Ascending aorta (tissue), 2 donors: ENCODE data around the gene SLC22A13. TPM values are rescaled to one million over a fixed set of nuclear protein-coding genes. Genes with fewer than 3 reads are reported as not detected.

Source experiments
- DNase-seq, 2 donors: peaks; one replicate each; pipeline ENCODE4 v3.0.0-alpha.2; 2019; ENCODE audit warnings: low spot score in 2 of 2
- H3K27ac ChIP-seq, 2 donors: fragments of 200-600 bp; sonication (generic); one replicate each; pipeline ENCODE4 v1.5.1; 2016 to 2017; ENCODE audit warnings: mild to moderate bottlenecking in 1 of 2
- H3K27me3 ChIP-seq: fragments of 200-600 bp; sonication (generic); one replicate; pipeline ENCODE4 v1.5.1; 2017
- H3K36me3 ChIP-seq, 2 donors: fragments of 200-600 bp; sonication (generic); one replicate each; pipeline ENCODE4 v1.5.1; 2016
- H3K4me1 ChIP-seq, 2 donors: fragments of 200-600 bp; sonication (generic); one replicate each; pipeline ENCODE4 v1.5.1; 2016 to 2017; ENCODE audit warnings: mild to moderate bottlenecking in 1 of 2
- H3K4me3 ChIP-seq, 2 donors: fragments of 200-600 bp; sonication (generic); one replicate each; pipeline ENCODE4 v1.5.1; 2016 to 2017; ENCODE audit warnings: mild to moderate bottlenecking in 1 of 2
- H3K9me3 ChIP-seq, 2 donors: fragments of 200-600 bp; sonication (generic); one replicate each; pipeline ENCODE4 v1.5.1; 2016
- CTCF ChIP-seq, 3 experiments: fragments of 200-600 bp in 2 of 3; fragments of 450-650 bp in 1 of 3; sonication (generic) in 2 of 3; IDR thresholded peaks; one replicate each; pipeline ENCODE4 v1.5.1; 2016 to 2019; ENCODE audit warnings: antibody characterized with exemption in 3 of 3, mild to moderate bottlenecking in 1 of 3, moderate library complexity in 1 of 3
- intact Hi-C: fragments of 100-400 bp; cut with DNase I; formaldehyde crosslinking; loops from one replicate; pipeline ENCODE4 v1.15.1; 2023
- total RNA-seq: library from RNA; depleted of rRNA; stranded (reverse); fragments of >200 nt; gene quantifications from one replicate; pipeline ENCODE4 v1.1.0, GENCODE V29; 2016

The SLC22A13 gene
- total RNA-seq, 1 donor from 2014 or later = not detected

GRCh38 chr3:38311476-38311875 is 45.9 kb downstream of the SLC22A13 start:
- Histone ChIP-seq H3K27me3 (no peaks in the 10 kb centered on the region), H3K27ac (no peak overlapping the region), H3K4me3 (no peak overlapping the region), H3K9me3 (no peaks in the 10 kb centered on the region), H3K4me1 (no peaks in the 10 kb centered on the region), H3K36me3 (no peaks in the 10 kb centered on the region)
- intact Hi-C loops = no loop called here
- TF ChIP-seq CTCF (IDR thresholded peaks at IDR 0.05) = no peak
- no peak for DNase-seq

GRCh38 chr3:38311941-38312340 is 46.3 kb downstream of the SLC22A13 start:
- intact Hi-C loops = no loop called here
- Histone ChIP-seq H3K27me3 (no peaks in the 10 kb centered on the region), H3K4me1 (no peaks in the 10 kb centered on the region), H3K9me3 (no peaks in the 10 kb centered on the region), H3K36me3 (no peaks in the 10 kb centered on the region), H3K4me3 (no peak overlapping the region), H3K27ac (no peak overlapping the region)
- no peak for TF ChIP-seq CTCF (IDR thresholded peaks at IDR 0.05)
- no peak for DNase-seq

GRCh38 chr3:38312356-38312755 is 46.7 kb downstream of the SLC22A13 start:
- Histone ChIP-seq H3K4me3 (no peak overlapping the region), H3K36me3 (no peaks in the 10 kb centered on the region), H3K27me3 (no peaks in the 10 kb centered on the region), H3K4me1 (no peaks in the 10 kb centered on the region), H3K9me3 (no peaks in the 10 kb centered on the region), H3K27ac (no peak overlapping the region)
- DNase-seq = no peak
- intact Hi-C loops = no loop called here
- no peak for TF ChIP-seq CTCF (IDR thresholded peaks at IDR 0.05)

GRCh38 chr3:38313263-38313662 is 47.7 kb downstream of the SLC22A13 start:
- Histone ChIP-seq H3K27me3 (no peaks in the 10 kb centered on the region), H3K9me3 (no peaks in the 10 kb centered on the region), H3K4me3 (no peak overlapping the region), H3K27ac (no peak overlapping the region), H3K36me3 (no peaks in the 10 kb centered on the region), H3K4me1 (no peaks in the 10 kb centered on the region)
- no peak for TF ChIP-seq CTCF (IDR thresholded peaks at IDR 0.05)
- intact Hi-C loops = no loop called here
- no peak for DNase-seq

- no peak for TF ChIP-seq CTCF (IDR thresholded peaks at IDR 0.05)
- no peak overlapping the region for H3K27ac ChIP-seq
- H3K27me3 ChIP-seq = no peaks in the 10 kb centered on the region
- no peaks in the 10 kb centered on the region for H3K4me1 ChIP-seq
- no peak for DNase-seq
- intact Hi-C loops = no loop called here
- H3K4me3 ChIP-seq = no peak overlapping the region
- no peaks in the 10 kb centered on the region for H3K36me3 ChIP-seq
- no peaks in the 10 kb centered on the region for H3K9me3 ChIP-seq
Measured at GRCh38 chr3:38313695-38314094, 48.1 kb downstream of the SLC22A13 start.

GRCh38 chr3:38314112-38314763 is 48.6 kb downstream of the SLC22A13 start:
- DNase-seq = no peak
- TF ChIP-seq CTCF (IDR thresholded peaks at IDR 0.05) = no peak
- no peaks in the 10 kb centered on the region for H3K9me3 ChIP-seq
- H3K27me3 ChIP-seq = no peaks in the 10 kb centered on the region
- intact Hi-C loops = no loop called here
- H3K4me3 ChIP-seq = no peak overlapping the region
- no peaks in the 10 kb centered on the region for H3K4me1 ChIP-seq
- H3K27ac ChIP-seq = no peak overlapping the region
- no peaks in the 10 kb centered on the region for H3K36me3 ChIP-seq
